Measurements from ENCODE around the gene MRPS27.
"Not testable (repeated sequence)": the region's sequence is repeated elsewhere in the genome, so short reads cannot be mapped to it uniquely, and the experiment has no call there.

The MRPS27 gene

GRCh38 chr5:72179028-72179815 lies 140.8 kb downstream of the MRPS27 start:
- in situ Hi-C loops (cut with HindIII; ENCODE audit: low sequenced_read_pairs): no loop called here

GRCh38 chr5:72177538-72177937 lies 142.5 kb downstream of the MRPS27 start:
- in situ Hi-C loops (cut with HindIII; ENCODE audit: low sequenced_read_pairs): no loop called here

- in situ Hi-C loops (cut with HindIII; ENCODE audit: low sequenced_read_pairs): no loop called here
Observed at GRCh38 chr5:72172786-72173185, 147.3 kb downstream of the MRPS27 start.

- in situ Hi-C loops (cut with HindIII; ENCODE audit: low sequenced_read_pairs): no loop called here
Observed at GRCh38 chr5:72171667-72172066, 148.4 kb downstream of the MRPS27 start.

- in situ Hi-C loops (cut with HindIII; ENCODE audit: low sequenced_read_pairs): not testable (repeated sequence)
Observed at GRCh38 chr5:72171181-72171580, 148.9 kb downstream of the MRPS27 start.

DNA sequence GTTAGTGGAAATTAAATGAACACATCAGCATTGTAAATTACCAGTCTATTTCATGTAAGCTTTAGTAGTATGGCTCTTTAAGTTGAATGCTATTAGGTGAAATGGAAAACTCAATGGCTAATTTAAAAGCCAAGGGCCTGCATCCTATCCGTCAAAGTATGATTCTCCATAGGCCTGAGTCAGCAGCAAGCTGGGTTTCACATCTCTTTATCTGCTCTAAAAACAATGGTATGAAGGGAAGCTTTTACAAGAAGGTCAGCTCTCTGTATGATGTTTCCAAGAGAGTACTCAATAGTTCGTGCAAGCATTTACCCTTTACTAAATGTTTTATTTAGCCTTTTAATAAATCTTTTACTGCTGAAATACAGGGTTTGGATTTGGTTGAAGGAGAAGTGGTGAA lies 149.9 kb downstream of the MRPS27 start:
- in situ Hi-C loops (cut with HindIII; ENCODE audit: low sequenced_read_pairs): no loop called here
